ENCODE results near the gene GLYATL1. TPM values are rescaled to one million over a fixed set of nuclear protein-coding genes. Genes with fewer than 3 reads are reported as not detected.

The GLYATL1 gene
- polyA plus RNA-seq = under 1 TPM; 0.13 to 0.79 (median 0.76) TPM

DNA sequence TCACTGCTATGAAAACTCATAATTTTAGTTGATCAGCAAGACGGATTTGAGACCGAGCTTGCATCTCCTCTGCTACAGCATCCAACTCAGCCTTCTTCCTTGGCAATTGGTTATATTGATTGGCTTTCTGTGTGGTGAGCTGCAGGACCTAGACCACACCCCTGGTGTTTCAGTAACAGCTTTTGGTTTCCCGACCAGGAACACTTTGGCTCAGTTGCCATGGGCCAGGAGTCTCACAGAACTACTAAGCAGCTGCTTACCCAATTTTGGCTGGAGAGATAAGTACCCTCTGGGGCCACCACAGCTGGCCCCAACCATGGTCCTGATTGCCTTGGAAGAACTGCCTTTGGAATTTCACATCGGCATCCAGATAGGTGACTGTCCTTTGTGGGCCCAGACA is at the start of gene GLYATL1:
Gene GLYATL1, plus strand, starts transcription at position 212 of the 400 bp plus-strand sequence. CDS start 7,600 bp downstream, outside the sequence.
- 75 to 84% (median 80%) methylated on average over 4 of the region's 4 CpGs for WGBS, 3 donors
- no peak within 1 kb of the TSS for H3K27ac ChIP-seq (ENCODE audit: low read depth, low read length)

- WGBS, 3 donors = 74 to 81% (median 80%) methylated on average over 2 of the region's 2 CpGs
- H3K27ac ChIP-seq (ENCODE audit: low read depth, low read length) = no peak overlapping the region
Measured at GRCh38 chr11:58893899-58894298, 45.4 kb upstream of the GLYATL1 start.

GRCh38 chr11:58898106-58898505 is 41.2 kb upstream of the GLYATL1 start:
- WGBS, 3 donors = 39 to 74% (median 49%) methylated on average over 1 of the region's 1 CpG

DNA sequence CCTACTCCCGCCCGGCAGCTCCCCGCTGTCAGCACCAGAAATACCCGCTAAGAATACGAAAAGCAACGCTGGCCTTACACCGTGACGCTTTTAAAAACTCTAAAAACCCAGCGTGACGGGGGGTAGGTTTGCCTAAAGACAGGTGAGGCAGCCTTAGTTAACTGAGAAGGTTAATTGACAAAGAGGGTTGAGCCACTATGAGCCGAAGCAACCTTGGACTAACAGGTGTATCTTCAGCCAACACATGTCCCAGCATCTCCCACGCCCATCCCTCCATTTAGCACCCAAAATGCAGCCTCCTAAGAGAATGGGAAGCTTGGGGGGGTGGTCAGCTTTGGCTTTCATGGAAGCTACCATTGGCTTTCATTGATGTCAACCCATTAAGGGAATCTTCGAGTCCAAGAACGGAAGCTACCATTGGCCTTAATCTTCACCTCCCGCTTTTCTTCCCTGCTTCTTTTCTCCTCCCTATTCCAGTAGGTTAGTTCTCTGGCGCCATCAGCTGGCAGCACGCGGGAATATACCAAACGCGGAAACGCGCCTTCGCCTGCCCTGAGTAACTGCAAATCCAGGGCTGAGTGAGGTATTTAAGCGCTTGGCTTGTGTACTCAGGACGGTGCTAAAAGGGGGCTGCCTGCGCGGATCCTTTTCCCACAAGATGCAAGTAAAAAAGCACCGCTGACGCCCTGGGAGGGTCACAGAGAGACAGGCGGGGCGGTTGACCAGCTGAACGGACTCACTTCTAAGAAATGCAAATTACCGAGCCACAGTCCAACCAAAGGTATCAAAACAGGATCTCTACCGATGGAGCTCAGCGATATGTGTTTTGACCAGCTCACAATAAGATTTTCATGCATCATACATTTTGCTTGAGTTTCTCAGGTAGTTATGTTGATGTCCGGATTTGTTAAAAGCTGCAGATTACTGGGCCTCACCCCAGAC is 38.5 kb upstream of the GLYATL1 start:
- WGBS, 3 donors = 26 to 27% (median 26%) methylated on average over 36 of the region's 36 CpGs
- no peak overlapping the region for H3K27ac ChIP-seq (ENCODE audit: low read depth, low read length)

More at GRCh38 chr11:58898106-58898505, 41.2 kb upstream of the GLYATL1 start:
- no peak overlapping the region for H3K27ac ChIP-seq (ENCODE audit: low read depth, low read length)

DNA sequence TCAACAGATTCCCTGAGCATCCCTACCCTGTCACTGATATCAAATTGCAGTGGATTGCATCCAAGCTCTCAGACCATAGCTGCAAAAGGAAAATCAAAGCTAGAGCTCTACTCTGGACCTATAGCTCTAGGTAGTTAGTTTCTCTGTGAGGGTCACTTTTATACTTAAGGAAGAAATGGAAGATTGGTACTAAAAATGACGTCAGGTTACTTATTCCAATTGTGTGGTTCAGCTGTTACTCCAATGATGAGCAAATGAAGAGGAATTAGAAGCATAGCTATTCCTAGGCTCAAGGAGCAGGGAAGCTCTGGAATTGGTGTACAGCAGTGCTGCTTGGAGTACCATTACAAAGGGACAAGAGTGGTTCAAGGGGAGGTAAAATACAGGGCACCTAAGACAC is 36.4 kb upstream of the GLYATL1 start:
- WGBS, 3 donors = 69 to 86% (median 79%) methylated on average over 1 of the region's 1 CpG
- H3K27ac ChIP-seq (ENCODE audit: low read depth, low read length) = no peak overlapping the region

- 7 to 9% (median 9%) methylated on average over 39 to 41 of the region's 41 CpGs for WGBS, 3 donors
- H3K27ac ChIP-seq (ENCODE audit: low read depth, low read length) = no peak overlapping the region
Measured at GRCh38 chr11:58905011-58905720, 34.1 kb upstream of the GLYATL1 start.

DNA sequence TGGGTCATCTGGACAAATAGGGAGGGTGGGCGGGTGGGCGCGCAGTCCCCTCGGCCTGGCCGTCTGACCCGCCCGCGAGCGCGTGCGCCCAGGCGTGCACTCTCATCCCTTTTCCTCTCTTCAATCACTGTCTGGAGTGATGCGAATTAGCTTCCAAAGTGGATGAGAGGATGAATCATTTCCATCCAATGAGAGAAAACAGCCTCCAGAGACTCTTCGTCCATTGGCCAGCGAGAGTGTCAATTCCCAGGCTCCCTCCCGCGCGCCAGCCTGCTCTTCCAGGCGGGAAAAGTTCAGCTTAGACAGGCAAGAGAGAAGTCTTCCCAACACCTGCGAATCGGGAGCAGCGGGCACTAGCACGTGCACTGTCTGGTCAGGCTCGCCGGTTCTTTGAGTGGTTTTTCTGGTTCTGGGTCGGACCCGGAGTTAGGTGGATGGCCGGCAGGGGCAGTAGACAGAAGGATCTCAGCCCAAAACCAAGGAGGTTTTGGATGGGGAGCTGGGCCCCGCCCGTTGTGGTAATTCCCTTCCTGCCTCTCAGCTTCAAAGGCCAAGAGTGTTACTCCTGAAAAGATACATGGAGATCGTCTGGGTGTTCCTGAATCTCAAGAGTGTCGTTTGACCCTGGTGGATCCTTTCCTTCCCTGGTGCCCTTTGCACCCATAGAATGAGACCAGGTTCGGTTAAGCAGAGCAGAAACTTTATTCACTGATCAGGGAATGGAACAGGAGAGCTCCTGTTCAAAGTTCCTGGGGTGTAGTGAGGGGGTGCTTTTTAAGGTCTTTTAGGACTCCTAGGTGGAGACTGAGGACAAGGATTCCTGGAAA is 33.4 kb upstream of the GLYATL1 start:
- WGBS, 3 donors = 8 to 14% (median 11%) methylated on average over 32 to 33 of the region's 33 CpGs
- no peak overlapping the region for H3K27ac ChIP-seq (ENCODE audit: low read depth, low read length)

DNA sequence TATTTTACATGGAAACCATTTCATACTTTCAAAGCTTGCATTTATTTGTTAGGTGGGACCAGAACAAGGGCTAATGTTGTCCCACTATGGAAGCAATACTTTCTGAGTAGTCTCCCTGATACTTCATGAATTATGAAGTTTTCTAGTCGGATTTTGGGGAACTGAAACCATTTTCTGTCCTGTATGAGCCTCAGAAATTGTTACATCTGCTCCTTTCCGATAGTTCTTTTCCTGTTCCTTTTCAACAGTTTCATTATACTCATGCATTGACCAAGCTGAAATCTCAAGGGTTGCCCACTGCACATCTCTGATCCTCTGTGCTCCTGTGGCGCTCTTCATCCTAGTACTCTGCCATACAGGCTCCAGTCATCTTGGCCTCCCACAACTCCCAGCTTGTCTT is 31.5 kb upstream of the GLYATL1 start:
- H3K27ac ChIP-seq (ENCODE audit: low read depth, low read length) = no peak overlapping the region
- 66 to 81% (median 70%) methylated on average over 3 of the region's 3 CpGs for WGBS, 3 donors

- no peak overlapping the region for H3K27ac ChIP-seq (ENCODE audit: low read depth, low read length)
Measured at GRCh38 chr11:58912124-58912523, 27.2 kb upstream of the GLYATL1 start.

DNA sequence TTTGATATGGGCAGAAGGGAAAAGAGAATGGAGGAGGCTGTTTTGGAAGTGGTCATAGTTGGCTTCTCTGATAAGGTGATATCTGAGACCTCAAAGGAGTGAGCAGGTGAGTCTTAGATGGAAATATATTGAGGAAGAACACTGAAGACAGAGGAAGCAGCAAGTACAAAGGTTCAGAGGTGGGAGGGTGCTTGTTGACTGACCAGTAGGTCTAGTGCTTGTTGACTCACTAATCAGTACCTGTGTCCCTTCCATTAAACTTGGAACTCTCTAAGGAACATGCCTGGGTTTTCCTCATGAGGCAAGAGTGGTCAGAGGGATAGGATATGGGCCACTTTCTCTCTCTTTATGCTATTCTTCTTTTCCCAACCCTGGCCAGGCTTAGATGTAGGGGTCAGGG is 25.6 kb upstream of the GLYATL1 start:
- no peak overlapping the region for H3K27ac ChIP-seq (ENCODE audit: low read depth, low read length)

DNA sequence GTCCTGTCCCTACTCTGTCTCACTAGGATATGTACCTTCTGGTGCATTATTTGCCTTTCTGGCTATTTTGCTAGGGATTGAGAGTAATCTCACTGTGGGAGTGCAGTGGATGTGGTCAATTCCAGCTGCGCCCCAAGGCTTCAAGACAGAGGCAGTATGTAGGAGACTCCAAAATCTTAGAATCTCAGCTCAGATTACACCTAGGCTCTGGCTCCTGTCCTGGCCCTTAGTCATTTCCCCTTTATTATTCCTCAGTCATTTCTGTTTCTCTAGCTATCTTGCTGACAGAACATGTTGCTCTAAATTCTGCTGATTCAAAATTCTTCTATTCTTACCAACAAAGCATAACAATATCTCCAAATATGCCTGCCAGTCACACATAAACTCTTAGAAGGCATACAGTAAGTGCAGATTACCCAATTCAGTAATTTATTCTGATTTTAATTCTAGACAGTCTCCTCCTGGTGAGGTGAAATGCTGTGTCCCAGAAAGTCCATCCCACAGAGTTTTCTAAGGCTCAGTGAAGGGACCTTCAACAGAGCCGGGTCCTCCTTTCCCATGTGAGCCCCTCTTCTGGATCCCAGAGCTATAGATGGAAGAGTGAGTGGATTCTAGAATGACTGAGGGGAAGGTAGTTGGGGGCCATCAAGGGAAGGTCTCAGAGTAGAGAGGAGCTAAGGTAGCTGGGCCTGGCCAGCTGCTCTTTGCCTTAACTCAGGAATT is 24.3 kb upstream of the GLYATL1 start:
- no peak overlapping the region for H3K27ac ChIP-seq (ENCODE audit: low read depth, low read length)
- 89 to 95% (median 93%) methylated on average over 2 of the region's 2 CpGs for WGBS, 3 donors

- WGBS, 3 donors = 77 to 81% (median 77%) methylated on average over 2 of the region's 2 CpGs
- H3K27ac ChIP-seq (ENCODE audit: low read depth, low read length) = no peak overlapping the region
Measured at GRCh38 chr11:58916637-58917036, 22.7 kb upstream of the GLYATL1 start.

DNA sequence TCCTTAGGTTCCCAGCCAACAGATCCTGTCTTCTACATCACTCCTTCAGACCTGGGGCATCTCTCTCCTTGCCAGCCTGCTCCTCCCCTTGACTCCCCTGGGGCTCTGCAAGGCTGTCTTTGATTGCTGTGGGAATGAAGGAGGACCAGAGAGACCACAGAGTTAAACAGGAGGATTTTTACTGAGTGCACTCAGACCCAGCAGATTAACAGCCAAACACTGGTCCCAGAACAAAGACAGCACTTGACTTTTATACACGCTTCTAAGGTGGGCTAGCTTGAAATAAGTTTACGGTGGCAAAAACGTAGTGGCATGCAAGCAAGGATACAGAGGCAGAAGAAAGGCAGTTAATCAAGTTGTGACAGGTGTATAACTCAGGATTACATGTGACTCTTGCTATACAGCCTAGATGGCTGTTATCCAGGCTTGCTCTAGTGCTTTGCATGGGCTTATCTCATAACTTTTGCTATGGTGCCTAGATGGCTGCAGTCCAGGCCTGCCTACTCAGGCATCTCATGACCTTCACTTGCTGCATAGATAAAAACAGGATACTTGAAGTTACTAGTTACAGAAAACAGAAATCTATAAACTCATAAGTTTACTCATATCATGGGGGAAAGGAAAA is 22.0 kb upstream of the GLYATL1 start:
- H3K27ac ChIP-seq (ENCODE audit: low read depth, low read length) = no peak overlapping the region
- 79 to 88% (median 87%) methylated on average over 3 of the region's 3 CpGs for WGBS, 3 donors

DNA sequence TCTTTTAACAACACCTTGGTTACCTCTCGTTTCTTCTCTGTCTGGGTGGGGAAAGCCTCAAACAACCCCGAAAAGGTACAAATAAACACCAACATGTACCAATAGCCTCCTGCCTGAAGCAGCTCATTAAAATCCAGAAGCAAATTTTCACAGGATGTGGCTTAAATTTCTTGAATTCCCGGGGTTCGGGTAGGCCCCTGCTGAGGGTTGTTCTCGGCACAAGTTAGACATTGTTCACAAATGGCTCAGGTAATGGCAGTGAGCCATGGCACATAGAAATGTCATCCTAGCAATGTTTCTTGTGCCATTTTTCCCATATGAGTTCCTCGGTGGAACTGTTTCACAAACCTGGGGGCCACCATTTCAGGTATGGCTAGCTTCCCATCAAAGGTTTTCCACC is 19.7 kb upstream of the GLYATL1 start:
- no peak overlapping the region for H3K27ac ChIP-seq (ENCODE audit: low read depth, low read length)
- 86 to 92% (median 90%) methylated on average over 6 of the region's 6 CpGs for WGBS, 3 donors

- no peak overlapping the region for H3K27ac ChIP-seq (ENCODE audit: low read depth, low read length)
- WGBS, 3 donors = 65 to 87% (median 67%) methylated on average over 2 of the region's 2 CpGs
Measured at GRCh38 chr11:58919980-58920379, 19.3 kb upstream of the GLYATL1 start.

- 55 to 75% (median 68%) methylated on average over 5 of the region's 5 CpGs for WGBS, 3 donors
- no peak overlapping the region for H3K27ac ChIP-seq (ENCODE audit: low read depth, low read length)
Measured at GRCh38 chr11:58921778-58922390, 17.4 kb upstream of the GLYATL1 start.

DNA sequence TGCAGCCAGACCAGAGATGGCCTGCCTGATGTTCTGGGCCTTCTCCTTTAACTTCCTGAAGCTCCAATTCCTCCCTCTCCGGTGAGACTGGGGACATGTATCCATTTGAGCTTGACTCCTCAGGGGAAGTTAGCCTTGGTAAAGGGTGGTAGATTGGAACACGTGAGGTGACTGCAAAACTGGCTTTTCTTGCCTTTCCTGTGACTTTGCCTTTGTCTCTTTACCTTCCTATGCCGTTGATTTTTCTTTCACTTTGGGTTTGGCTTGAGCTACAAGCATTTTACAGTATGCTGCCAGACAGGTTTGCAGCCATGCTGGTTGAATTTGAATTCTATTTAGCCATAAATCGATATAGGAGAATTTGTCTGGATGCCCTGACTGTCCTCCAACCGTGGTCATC is 16.8 kb upstream of the GLYATL1 start:
- WGBS, 3 donors = 46 to 56% (median 47%) methylated on average over 5 of the region's 5 CpGs
- no peak overlapping the region for H3K27ac ChIP-seq (ENCODE audit: low read depth, low read length)
